ENCODE measurements around the gene RAB1A.
A peak's percentile ranks its signal among the peaks of the same experiment; 100 is the strongest.

Gene RAB1A

DNA sequence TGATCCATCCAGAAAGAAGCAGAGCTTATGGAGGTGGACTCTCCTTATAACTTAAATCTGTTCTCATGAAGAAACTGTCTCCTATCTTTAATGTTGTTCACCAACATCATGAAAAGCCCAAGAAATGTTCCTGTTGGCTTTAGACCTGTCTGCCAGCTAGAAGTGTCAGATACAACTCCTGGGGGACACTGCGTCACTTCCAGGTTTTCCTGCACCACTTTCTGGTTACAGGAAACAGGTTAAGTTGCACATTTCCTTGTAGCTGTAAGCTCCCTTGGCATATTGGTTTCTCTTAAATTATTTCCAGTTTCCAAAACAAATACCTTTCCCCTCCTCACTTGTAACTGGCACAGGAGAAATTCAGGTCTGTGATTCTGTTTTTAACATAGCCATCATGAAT lies 70.8 kb downstream of the RAB1A start:
- TF ChIP-seq, protein P1, sequence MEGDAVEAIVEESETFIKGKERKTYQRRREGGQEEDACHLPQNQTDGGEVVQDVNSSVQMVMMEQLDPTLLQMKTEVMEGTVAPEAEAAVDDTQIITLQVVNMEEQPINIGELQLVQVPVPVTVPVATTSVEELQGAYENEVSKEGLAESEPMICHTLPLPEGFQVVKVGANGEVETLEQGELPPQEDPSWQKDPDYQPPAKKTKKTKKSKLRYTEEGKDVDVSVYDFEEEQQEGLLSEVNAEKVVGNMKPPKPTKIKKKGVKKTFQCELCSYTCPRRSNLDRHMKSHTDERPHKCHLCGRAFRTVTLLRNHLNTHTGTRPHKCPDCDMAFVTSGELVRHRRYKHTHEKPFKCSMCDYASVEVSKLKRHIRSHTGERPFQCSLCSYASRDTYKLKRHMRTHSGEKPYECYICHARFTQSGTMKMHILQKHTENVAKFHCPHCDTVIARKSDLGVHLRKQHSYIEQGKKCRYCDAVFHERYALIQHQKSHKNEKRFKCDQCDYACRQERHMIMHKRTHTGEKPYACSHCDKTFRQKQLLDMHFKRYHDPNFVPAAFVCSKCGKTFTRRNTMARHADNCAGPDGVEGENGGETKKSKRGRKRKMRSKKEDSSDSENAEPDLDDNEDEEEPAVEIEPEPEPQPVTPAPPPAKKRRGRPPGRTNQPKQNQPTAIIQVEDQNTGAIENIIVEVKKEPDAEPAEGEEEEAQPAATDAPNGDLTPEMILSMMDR (conservative IDR thresholded peaks at IDR 0.05; ENCODE audit: low read length) = no peak
- no peak overlapping the region for H3K4me3 ChIP-seq (ENCODE audit: low read length)
- DNase-seq (ENCODE audit: low read depth) = no peak

DNA sequence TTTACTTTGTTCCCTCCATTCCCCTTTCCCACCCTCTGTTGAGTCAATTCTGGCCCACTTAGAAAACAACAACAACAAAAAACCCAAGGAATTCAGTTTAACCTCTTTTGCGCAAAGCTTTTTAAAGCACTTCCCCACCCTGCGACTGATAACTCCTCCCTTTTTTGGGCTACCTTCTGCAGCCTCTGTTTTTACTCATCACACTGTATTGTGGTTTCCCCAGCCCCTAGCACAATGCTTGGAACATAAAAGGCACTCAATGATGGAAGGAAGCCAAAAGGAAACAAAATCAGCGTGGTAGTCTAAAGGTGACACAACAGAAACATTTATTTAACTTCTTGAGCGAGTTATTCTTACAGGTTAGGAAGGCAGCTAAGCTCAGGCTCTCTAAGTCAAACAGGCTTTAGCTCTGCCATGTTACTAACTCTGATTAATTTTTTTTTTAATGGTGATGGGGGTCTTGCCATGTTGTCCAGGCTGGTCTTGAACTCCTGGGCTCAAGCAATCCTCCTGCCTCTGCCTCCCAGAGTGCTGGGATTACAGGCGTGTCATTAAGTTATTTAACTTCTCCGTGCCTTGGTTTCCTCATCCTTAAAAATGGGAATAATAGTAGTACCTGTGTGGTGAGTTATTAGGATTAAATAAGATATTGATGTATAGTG lies 72.4 kb downstream of the RAB1A start:
- TF ChIP-seq, protein P1 (conservative IDR thresholded peaks at IDR 0.05; ENCODE audit: low read length) = no peak
- DNase-seq (ENCODE audit: low read depth) = peak; percentile 49
- peak overlapping the region; percentile 79 for H3K4me3 ChIP-seq (ENCODE audit: low read length)

DNA sequence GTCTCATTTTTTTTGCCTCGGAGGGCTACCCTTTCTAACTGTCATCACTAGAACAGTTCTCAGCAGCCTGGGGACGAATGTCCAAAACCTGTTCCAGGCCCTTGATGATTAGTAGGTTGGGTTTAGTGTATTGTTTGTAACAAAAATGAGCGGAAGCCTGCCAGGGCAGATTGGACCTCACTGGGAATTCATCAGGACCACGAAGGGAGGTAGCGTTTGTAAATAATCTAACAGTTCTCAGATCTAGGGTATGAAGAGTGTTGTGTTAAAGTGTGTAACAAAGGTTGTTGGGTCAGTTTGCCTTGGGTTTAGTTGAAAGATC lies 72.9 kb downstream of the RAB1A start:
- TF ChIP-seq, protein P1 (conservative IDR thresholded peaks at IDR 0.05; ENCODE audit: low read length) = no peak
- peak overlapping the region; percentile 79 for H3K4me3 ChIP-seq (ENCODE audit: low read length)
- DNase-seq (ENCODE audit: low read depth) = no peak

DNA sequence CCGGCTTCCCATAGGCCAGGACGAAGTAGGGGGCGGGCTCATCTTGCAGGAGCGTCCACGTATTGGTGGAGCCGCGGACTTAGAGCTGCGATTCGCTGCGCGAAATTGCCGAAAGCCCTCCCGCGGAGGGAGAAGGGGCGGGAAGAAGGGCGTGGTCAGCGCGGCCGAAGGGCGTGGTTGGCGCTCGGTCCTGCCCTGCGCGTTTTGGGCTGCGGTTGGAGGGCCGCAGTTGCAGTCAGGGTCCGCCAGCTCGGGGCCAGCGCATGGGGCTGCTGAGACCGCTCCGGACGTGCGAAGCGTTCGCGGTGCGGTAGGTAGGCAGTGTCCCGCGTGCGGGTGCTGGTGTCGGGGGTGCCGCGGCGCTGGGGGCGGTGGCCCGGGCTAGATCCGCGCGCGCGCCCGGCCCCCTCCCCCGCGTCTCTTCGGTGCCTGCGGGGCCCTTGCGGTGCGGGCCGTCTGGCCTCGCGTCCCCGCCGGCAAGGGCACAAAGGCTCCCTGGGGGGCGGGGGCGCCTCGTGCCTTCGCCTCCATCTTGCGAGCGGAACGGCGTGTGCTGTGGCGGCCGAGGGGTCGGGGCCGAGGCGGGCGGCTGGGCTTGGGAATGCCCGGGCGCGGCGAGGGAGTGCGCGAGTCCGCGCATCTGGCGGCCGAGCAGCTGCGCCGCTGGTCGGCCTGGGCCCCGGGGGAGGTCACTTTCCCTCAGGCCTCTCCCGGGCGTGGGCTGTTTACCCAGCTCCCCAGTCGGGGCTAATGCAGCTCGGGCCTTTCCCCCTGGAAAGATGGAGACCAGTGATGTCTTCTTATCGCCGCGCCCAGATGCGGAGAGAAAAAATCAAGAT lies 73.5 kb downstream of the RAB1A start, which contains the start of gene CEP68:
Gene CEP68 (plus strand): TSS at position 202 of the 839 bp plus-strand sequence. CDS start 13,029 bp downstream, outside the sequence.
- TF ChIP-seq, protein P1 (conservative IDR thresholded peaks at IDR 0.05; ENCODE audit: low read length) = no peak
- peak; percentile 96 for DNase-seq (ENCODE audit: low read depth)
- peak within 1 kb of the TSS; percentile 79 for H3K4me3 ChIP-seq (ENCODE audit: low read length)

DNA sequence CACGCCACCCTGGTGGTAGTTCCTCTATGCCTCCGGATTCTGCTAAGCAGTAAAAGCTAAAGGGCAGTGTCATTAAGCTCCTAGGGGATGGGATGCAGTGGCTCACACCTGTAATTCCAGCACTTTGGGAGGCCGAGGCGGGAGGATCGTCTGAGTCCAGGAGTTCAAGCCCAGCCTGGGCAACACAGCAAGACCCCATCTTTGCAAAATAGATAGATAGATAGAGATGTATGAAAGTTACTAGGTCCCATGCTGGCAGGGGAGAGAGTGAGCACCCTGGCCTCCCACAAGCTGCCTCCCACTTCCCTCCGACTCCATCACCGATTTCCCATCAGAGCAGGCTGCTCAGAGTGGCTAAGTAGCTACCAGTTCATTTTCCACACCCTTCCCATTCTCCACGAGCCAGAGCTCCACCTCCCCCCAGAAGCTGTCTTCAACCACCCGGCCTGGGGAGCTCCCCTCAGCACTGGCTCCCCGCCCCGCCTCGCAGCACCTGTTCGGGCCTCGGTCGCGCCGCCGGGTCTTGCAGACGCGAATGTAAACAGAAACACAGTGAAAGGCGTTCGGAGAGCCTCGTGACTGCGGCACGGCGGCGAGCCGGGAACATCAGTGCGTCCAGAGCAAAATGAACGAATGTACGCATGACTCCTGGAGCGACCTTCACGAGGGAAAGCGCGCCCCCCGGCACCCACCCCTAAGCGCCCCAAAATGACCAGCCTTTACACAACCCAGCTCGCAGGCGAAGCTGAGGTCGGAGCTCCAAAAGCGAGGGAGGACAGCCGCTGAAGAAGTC lies 74.3 kb downstream of the RAB1A start:
- peak overlapping the region; percentile 79 for H3K4me3 ChIP-seq (ENCODE audit: low read length)
- TF ChIP-seq, protein P1 (conservative IDR thresholded peaks at IDR 0.05; ENCODE audit: low read length) = no peak
- DNase-seq (ENCODE audit: low read depth) = no peak

DNA sequence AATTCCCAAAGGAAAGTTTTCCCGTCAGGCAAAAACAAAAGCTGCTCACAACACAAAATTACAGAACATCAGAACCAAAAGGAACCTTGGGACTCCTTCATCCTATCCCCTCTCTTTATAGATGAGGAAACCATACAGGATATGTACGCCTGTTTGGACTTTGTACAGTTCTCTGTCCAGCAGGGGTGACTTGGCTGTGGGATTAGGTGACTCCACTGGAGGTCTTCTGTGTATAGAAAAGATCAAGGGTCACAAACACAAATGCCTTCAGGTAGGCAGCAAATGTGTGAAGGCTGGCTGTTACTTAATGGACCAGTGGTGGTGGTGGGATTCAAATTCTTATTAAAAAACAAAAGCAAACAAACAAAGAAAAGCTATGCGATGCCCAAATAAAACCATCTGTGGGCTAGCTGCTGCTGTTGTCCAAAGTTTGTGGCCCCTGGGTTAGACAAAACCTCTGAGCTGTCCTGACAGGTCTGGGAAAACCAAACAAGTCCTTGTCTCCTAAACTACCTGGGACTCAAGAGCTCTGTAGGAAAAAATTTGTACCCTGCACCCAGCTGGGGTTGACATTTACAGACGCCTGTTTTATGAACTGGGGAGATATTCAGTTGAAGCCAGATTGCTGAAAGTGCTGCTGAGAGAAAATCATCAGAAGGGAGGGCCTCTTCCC lies 75.0 kb downstream of the RAB1A start:
- TF ChIP-seq, protein P1 (conservative IDR thresholded peaks at IDR 0.05; ENCODE audit: low read length) = no peak
- H3K4me3 ChIP-seq (ENCODE audit: low read length) = no peak overlapping the region
- no peak for DNase-seq (ENCODE audit: low read depth)

Data from AG10803 (cell line).